Suppressor macrophage (primary cell): ENCODE results near the gene ATP2B2.

Source experiments
- DNase-seq, 4 experiments: peaks; one replicate each; pipeline ENCODE4 v3.0.0-alpha.2; 2020 to 2022

The ATP2B2 gene

GRCh38 chr3:10380906-10381305, 124.5 kb downstream of the ATP2B2 start:
- DNase-seq: peak in 1 of 4 experiments; percentile 22

DNA sequence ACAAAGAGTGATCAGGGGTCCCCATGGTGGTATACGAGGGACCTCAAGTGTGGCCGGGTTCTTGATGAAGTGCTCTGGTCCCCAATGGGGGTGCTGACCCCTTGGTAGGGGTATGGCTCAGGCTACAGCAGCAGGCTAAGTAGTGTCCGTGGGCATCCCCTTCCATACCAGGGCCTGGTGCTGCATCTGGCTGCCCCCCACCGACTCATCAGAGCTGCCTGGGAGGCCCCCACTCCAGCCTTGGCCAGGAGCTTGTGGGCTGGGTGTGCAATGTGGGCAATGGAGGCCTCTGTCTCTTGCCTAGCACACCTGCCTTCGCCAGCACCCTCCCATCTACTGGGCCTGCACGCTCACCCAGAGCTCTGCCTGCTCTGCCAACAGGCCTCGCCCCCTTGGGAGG, 125.4 kb downstream of the ATP2B2 start:
- no peak for DNase-seq

GRCh38 chr3:10379161-10379560, 126.2 kb downstream of the ATP2B2 start:
- DNase-seq: no peak

- DNase-seq: no peak
Measured at GRCh38 chr3:10378742-10379141, 126.6 kb downstream of the ATP2B2 start.

GRCh38 chr3:10378246-10378645, 127.1 kb downstream of the ATP2B2 start:
- DNase-seq: no peak

DNA sequence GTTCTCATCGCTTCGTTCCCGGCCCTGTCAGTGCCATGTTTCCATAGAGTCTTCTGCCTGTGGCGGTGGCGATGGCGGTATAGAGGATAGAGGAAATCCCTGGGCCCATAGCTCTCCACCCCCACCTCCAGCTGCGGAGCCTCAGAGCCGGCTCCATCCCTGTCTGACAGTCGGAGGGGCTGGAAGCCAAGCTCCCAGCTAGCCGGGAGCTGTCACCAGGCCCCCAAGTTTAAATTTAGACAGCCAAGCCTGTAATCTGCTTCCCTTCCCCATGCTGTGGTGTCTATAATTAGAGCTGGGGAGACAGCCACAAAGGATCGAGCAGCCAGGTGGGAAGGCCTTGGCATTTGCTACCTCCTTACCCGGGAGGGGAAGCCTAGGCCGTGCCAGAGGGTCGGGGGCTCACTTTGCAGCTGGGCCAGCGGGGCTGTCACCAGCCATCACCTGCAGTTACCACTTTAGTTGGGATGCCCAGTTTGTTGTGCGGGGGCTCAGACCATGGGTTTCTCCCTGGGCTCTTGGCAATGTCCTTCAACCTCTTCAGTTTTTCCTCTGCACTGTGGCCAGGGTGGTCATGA, 128.1 kb downstream of the ATP2B2 start:
- DNase-seq: no peak

- no peak for DNase-seq
Measured at GRCh38 chr3:10376353-10376752, 129.0 kb downstream of the ATP2B2 start.

DNA sequence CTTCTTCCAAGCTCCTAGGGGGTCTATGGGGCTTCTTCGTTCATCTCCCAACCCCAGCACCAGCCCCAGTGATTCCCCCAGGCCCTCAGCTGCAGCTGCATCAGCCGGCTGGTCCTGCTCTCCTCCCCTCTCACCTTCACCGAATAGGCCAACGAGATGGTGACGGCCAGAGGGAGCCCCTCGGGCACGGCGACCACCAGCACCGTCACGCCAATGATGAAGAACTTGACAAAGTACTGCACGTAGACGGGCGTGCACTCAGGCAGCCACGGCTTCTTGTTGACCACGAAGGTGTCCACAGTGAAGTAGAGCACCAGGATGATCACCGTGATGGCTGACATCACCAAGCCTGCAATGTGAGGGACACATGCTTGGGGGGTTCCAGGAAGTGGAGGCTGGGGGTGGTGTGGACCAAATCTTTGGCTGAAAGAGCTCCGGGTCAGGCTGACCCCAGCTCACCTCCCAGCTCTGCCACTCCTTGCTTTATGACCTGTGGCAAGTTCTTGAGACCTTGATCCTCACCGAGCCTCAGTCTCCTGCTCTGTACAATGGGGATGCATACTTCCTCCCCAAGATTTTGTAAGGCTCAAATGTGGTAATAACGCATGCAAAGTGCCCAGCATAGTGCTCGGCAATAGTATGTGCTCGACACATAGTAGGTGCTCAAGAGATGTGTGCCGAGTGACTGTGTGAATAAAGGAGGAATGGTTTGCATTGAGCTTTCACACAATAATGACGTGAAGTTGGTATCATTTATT, 129.9 kb downstream of the ATP2B2 start:
- no peak for DNase-seq

DNA sequence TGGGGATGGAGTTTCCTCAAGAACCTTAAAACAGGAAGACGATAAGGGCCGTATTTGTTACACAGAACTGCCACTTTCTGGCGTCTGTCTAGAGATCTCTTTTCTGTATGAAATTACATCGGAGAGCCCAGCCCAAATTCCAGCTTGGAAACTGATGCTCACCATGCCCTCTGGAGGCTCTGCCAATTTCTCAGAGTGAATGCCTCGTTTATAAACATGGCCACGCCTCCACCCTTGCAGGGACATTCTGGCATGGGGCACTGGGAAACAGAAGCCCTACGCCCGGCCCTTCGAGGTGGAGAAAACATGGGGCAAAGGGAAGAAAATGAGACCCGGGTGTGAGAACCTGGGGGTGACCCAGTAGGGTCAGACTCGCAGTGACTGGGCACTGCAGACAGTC, 131.1 kb downstream of the ATP2B2 start:
- DNase-seq: no peak

GRCh38 chr3:10373686-10374261, 131.6 kb downstream of the ATP2B2 start:
- no peak for DNase-seq

DNA sequence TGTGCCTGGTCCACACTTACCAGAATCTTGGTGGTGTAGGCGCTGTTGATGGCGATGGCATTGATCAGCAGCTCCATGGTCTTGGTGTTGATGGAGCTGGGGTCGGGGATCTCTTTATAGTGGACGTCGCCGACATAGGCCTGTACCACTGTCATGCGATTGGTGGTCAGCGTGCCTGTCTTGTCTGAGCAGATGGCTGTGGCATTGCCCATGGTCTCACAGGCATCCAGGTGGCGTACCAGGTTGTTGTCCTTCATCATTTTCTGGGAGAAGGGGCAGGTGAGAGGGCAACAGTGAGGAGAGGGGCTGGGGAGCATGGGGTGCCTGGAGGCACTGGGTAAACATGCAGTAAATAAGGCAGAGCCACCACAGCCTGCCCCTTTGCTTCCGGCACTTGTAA, 133.6 kb downstream of the ATP2B2 start:
- no peak for DNase-seq

GRCh38 chr3:10371167-10371566, 134.2 kb downstream of the ATP2B2 start:
- no peak for DNase-seq

GRCh38 chr3:10370429-10370828, 135.0 kb downstream of the ATP2B2 start:
- peak; percentile 83 to 92 (median 88) for DNase-seq

- no peak for DNase-seq
Measured at GRCh38 chr3:10368512-10368911, 136.9 kb downstream of the ATP2B2 start.

- DNase-seq: no peak
Measured at GRCh38 chr3:10367506-10367905, 137.9 kb downstream of the ATP2B2 start.

DNA sequence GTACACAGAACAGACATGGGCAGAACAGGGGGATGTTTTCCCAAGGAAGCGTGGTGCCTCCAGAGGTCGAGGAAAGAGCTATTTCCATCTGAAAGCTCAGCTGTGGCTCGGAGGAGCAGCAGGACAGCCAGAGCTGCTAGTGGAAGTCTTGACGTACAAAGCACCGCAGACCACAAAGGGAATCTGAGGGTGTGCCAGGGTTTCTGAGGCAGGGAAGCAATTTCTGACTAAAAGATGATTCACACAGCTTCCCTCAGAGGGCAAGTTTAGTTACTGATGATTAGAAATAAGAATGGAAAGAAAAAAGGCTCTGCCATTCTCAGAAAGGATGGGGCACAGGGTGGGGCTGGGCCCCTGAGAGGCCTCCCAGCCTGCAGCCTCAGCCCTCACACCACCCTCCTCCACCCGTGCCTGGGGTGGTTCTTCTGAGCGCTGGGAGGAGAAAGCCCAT, 138.7 kb downstream of the ATP2B2 start:
- peak; percentile 49 to 61 (median 58) for DNase-seq

DNA sequence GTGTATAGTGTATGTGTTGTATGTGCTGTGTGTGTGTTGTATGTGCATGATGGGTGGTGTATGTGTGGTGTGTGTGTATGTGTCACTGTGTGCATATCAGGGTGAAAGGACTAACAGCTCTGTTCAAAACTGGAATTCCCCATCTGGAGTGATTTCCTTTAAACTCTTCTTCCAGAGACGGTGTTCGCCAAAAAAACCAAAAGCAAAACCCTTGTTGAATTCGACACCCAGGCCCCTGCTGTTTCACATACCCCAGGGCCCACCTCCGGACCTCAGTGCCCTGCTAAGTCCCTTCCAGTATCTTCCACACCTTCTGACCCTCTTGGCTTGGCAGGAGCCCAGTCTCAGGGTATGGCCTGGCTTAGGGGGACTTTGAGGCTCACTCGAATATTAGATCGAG, 139.6 kb downstream of the ATP2B2 start:
- peak in 1 of 4 experiments; percentile 14 for DNase-seq

GRCh38 chr3:10365316-10365715, 140.1 kb downstream of the ATP2B2 start:
- no peak for DNase-seq

GRCh38 chr3:10364806-10365205, 140.6 kb downstream of the ATP2B2 start:
- DNase-seq: no peak

DNA sequence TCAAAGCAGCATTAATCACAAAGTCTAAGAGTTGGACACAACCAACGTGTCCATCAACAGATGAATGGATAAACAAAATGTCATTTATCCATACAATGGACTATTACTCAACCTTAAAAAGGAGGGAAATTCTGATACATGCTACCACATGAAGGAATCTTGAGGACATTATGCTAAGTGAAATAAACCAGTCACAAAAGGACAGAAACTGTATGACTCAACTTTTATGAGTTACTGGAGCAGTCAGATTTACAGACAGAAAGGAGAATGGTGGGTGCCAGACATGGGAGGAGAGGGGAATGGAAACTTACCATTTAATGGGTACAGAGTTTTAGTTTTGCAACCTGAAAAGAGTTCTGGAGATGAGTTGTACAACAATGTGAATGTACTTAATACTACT, 141.5 kb downstream of the ATP2B2 start:
- DNase-seq: no peak

DNA sequence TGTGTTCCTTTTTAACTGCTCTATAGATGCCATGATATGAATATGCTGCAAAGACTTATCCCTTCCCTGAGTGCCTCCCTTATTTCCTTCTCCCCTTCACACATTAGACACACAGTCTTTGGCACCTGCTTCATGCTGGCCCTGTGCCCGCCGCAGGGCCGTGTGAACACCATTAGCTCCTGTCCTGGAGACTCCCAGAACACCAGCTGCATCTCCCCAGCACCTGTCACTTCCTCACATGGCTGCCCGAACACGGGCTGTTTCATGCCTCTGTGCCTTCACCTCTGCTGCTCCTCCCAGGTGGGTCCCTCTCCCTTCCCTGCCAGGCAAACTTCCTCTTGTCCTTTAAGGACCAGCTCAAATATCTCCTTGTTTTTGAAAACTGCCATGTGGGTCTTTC, 144.0 kb downstream of the ATP2B2 start:
- DNase-seq: no peak

GRCh38 chr3:10360478-10360877, 144.9 kb downstream of the ATP2B2 start:
- DNase-seq: peak in 1 of 4 experiments; percentile 15

GRCh38 chr3:10359761-10360161, 145.6 kb downstream of the ATP2B2 start:
- no peak for DNase-seq
